ENCODE measurements around the gene ABCA7.

ABCA7 gene

DNA sequence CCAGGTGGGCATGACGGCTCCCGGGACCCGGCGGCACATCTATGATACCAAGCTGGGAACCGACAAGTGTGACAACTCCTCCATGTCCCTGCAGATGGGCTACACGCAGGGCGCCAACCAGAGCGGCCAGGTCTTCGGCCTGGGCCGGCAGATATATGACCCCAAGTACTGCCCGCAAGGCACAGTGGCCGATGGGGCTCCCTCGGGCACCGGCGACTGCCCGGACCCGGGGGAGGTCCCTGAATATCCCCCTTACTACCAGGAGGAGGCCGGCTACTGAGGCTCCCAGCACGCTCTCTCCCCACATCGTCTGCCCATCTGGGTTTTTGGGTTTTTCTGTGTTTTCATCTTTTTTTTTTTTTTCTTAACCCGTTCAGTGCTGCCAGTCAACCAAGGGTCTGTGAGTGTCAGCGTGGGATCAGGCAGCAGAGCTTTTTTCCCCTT lies 2.3 kb upstream of the ABCA7 start:
- no peak for DNase-seq (ENCODE audit: low read depth in 2 of 3, low spot score in 1 of 3)

DNA sequence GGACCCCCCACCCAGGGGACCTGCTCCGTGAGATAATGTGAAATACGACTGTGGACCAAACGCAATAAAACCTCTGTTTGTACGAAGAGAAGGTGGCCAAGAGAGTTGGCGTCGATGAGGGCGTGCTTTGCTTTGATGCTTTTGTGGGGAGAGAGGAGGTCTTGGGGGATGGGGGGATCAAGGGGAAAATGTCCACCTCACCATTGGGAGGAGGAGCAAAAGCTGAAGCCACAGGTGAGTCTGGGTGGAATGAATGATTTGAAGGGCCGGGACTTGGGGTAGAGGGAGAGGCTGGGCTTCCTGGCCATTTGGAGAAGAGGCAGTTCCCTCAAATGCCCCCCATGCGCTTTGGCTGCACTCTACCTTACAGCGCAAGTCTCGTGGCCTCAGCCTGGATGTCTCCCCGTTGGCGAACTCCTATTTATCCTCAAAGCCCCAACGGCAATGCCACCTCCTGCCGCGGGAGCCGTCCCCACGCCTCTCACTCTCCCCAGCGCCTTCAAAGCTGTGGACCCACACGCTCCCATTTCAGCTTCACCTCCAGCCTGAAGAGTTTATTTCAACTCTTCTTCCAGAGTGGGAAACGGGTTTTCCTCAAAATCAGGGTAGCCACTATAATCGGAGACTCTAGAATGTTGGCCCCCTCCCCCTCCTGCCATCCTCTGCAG lies 795 bp upstream of the ABCA7 start:
- DNase-seq (ENCODE audit: low read depth in 2 of 3, low spot score in 1 of 3): no peak

DNA sequence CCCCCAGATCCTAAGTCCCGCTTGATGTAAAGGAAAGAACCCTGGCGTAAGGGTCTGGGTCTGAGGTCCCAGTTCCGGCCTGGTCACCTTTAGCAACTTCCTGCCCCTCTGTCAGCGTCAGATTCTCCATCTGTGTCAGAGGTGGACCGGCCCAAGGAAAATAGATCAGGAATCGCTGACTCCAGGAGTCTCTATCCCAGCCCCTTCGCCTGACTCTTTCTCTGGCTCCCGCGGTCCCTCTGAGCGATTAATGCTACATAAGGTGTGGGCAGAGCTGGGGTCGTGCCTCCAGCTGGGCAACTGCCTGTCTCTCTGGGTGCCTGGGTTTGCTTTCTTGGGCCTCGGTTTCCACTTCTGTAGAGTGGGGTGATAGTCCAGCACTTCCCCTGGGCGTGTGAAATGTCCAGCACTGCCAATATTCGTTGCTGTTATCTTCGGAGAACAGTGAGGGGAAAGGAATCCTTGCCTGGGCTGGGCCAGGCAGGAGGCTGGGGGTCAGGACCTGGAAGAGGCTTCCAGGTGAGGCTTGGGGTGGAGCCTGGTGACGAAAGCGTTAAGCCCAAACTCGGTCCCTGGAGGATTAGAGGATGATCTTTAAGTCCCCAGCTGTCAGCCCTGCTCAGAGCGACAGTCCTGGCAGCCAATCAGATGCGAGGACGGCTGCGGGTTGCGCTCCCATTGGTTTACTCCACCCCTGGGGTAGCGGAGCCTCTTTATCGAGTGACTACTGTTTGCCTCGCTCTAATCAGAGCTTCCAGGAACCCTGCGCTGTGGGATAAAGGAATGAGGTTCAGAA lies 767 bp downstream of the ABCA7 start:
- DNase-seq (ENCODE audit: low read depth in 2 of 3, low spot score in 1 of 3): peak; percentile 87 to 94 (median 89)

DNA sequence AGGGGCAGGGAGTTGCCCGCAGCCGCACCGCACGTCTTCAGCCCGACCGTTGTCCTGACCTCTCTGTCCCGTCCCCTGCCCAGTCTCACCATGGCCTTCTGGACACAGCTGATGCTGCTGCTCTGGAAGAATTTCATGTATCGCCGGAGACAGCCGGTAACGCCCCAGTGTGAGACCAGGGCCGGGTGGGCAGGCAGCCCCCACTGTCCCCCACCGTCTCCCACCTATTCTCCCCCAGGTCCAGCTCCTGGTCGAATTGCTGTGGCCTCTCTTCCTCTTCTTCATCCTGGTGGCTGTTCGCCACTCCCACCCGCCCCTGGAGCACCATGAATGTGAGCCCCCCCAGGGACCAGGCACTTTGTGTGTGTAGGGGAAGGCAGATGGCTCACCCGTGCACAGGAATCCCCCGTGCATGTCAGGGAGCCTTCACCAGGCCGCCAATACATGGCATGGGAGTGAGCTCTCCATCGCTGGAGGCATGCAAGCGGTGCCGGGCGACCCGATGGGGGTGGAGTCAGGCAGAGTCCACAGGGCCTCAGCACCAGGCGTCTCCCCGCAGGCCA lies 1.4 kb downstream of the ABCA7 start:
- no peak for DNase-seq (ENCODE audit: low read depth in 2 of 3, low spot score in 1 of 3)

DNA sequence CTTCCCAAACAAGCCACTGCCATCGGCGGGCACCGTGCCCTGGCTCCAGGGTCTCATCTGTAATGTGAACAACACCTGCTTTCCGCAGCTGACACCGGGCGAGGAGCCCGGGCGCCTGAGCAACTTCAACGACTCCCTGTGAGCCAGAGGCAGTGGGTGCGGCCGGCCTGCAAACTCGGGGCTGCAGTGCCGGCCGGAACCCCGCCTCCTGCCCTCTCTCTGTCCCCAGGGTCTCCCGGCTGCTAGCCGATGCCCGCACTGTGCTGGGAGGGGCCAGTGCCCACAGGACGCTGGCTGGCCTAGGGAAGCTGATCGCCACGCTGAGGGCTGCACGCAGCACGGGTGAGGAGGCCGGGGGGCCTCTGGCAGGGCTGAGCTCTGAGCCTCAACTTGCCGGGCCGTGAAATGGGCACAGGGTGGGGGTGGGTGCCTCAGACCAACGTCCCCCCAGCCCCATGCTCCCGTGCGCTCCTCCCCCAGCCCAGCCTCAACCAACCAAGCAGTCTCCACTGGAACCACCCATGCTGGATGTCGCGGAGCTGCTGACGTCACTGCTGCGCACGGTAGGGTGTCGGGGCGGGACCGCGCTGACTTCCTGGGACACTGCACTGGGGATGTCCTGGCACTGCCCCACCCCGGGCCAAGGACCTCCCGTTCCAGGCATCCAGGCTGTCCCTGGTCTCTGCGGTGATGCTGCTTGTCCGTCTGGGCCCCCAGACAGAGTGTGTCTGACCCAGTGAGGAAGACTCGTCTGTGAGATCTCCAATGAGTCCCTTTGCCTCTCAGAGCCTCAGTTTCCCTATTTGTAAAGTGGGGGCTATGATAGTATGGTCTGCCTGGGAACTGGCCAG lies 2.2 kb downstream of the ABCA7 start:
- no peak for DNase-seq (ENCODE audit: low read depth in 2 of 3, low spot score in 1 of 3)

DNA sequence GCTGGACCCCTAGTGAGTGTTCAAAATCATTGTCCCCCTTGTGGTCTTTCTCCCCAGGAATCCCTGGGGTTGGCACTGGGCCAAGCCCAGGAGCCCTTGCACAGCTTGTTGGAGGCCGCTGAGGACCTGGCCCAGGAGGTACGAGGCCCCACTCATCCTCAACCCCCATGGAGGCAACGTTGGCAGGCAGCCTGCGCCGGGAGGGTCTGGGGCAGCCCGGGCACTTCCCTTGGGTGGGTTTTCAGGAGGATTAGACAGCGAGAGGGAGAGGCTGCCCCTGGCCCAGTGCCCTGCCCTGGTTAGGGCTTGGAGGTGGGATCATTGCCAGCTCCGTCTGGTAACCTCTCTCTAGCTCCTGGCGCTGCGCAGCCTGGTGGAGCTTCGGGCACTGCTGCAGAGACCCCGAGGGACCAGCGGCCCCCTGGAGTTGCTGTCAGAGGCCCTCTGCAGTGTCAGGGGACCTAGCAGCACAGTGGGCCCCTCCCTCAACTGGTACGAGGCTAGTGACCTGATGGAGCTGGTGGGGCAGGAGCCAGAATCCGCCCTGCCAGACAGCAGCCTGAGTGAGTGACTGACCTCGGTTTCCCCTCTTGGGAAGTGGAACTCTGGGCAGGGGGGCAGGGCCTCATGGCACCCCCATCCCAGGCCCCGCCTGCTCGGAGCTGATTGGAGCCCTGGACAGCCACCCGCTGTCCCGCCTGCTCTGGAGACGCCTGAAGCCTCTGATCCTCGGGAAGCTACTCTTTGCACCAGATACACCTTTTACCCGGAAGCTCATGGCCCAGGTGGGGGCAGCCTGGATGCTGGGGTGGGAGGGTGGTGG lies 3.0 kb downstream of the ABCA7 start:
- no peak for DNase-seq (ENCODE audit: low read depth in 2 of 3, low spot score in 1 of 3)

DNA sequence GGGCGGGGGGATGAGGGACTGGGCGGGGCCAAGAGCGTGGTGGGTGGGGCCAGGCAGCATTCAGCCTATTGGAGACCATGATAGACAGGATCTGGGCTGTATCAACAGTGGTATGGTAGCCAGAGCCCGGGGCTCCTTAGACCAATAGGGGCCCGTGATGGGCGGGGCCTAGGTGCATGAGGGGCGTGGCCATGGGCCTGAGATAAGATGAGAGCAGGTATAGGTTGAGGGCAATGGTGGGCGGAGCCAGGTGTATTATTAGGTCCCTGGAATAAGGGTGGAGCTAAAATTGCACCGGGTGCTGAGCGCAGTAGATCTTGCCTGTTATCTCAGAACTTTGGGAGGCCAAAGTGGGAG lies 5.3 kb downstream of the ABCA7 start:
- peak; percentile 68 to 80 (median 72) for DNase-seq (ENCODE audit: low read depth in 2 of 3, low spot score in 1 of 3)

DNA sequence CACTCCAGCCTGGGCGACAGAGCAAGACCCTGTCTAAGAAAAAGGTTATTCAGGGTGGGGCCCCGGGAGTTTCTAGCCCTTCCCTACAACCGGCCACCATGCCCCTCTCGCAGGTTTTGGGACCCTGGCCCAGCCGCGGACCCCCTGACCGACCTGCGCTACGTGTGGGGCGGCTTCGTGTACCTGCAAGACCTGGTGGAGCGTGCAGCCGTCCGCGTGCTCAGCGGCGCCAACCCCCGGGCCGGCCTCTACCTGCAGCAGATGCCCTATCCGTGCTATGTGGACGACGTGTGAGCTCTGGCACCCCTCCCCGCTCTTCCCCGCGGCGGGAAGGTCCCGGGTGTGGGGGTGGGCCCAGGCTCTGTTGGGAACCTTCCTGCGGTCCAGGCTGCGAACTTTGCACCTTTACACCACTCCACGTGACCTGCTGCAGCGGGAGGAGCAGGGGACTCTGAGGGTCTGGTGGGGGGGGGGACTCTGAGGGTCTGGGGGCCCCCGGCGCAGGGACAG lies 6.3 kb downstream of the ABCA7 start:
- DNase-seq (ENCODE audit: low read depth in 2 of 3, low spot score in 1 of 3): no peak

DNA sequence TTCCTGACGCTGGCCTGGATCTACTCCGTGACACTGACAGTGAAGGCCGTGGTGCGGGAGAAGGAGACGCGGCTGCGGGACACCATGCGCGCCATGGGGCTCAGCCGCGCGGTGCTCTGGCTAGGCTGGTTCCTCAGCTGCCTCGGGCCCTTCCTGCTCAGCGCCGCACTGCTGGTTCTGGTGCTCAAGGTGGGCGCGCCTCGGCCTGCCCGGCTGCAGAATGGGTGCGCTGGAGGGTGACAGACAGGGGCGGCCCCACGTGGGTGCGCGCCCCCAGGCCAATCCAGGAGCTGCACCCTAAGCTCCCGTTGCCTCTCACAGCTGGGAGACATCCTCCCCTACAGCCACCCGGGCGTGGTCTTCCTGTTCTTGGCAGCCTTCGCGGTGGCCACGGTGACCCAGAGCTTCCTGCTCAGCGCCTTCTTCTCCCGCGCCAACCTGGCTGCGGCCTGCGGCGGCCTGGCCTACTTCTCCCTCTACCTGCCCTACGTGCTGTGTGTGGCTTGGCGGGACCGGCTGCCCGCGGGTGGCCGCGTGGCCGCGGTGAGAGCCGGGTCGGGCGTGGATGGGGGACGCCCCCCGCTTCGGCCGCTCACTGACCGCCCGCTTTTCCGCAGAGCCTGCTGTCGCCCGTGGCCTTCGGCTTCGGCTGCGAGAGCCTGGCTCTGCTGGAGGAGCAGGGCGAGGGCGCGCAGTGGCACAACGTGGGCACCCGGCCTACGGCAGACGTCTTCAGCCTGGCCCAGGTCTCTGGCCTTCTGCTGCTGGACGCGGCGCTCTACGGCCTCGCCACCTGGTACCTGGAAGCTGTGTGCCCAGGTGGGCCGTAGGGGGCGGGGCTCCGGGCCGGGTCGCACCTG lies 7.2 kb downstream of the ABCA7 start:
- no peak for DNase-seq (ENCODE audit: low read depth in 2 of 3, low spot score in 1 of 3)

DNA sequence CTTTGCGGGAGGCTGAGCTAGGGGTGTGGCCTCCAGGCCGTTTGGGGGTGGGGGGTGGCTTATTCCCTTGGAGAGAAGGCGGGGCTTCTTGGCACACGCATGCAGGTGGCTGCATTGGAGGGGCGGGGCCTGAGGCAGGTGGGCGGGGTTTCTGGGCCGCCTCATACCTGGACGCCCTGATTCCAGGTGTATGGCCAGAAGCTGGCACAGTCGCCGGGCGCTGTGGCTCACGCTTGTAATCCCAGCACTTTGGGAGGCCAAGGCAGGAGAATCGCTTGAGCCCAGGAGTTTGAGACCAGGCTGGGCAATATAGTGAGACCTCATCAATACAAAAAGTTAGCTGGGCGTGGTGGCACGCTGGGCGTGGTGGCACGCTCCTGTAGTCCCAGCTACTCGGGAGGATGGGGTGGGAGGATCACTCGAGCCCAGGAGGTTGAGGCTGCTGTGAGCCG lies 7.8 kb downstream of the ABCA7 start:
- DNase-seq (ENCODE audit: low read depth in 2 of 3, low spot score in 1 of 3): no peak

DNA sequence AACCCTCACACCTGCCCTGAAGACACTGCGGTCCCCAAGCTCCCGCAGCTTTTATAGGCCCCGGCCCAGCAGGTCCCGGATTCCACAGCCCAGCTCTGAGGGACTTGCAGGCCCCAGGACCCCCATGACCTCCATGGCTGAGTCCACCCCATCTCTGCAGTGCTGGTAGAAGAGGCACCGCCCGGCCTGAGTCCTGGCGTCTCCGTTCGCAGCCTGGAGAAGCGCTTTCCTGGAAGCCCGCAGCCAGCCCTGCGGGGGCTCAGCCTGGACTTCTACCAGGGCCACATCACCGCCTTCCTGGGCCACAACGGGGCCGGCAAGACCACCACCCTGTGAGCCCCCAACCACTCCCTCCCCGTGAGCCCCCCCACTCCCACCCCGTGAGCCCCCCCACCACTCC lies 9.2 kb downstream of the ABCA7 start:
- no peak for DNase-seq (ENCODE audit: low read depth in 2 of 3, low spot score in 1 of 3)

DNA sequence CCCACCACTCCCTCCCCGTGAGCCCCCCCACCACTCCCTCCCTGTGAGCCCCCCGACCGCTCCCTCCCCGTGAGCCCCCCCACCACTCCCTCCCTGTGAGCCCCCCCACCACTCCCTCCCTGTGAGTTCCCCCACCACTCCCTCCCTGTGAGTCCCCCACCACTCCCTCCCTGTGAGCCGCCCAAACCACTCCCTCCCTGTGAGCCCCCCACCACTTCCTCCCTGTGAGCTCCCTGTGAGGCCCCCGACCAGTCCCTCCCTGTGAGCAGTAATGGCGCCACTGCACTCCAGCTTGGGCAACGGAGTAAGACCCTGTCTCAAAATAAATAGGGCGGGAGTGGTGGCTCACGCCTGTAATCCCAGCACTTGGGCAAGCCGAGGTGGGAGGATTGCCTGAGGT lies 9.9 kb downstream of the ABCA7 start:
- no peak for DNase-seq (ENCODE audit: low read depth in 2 of 3, low spot score in 1 of 3)

DNA sequence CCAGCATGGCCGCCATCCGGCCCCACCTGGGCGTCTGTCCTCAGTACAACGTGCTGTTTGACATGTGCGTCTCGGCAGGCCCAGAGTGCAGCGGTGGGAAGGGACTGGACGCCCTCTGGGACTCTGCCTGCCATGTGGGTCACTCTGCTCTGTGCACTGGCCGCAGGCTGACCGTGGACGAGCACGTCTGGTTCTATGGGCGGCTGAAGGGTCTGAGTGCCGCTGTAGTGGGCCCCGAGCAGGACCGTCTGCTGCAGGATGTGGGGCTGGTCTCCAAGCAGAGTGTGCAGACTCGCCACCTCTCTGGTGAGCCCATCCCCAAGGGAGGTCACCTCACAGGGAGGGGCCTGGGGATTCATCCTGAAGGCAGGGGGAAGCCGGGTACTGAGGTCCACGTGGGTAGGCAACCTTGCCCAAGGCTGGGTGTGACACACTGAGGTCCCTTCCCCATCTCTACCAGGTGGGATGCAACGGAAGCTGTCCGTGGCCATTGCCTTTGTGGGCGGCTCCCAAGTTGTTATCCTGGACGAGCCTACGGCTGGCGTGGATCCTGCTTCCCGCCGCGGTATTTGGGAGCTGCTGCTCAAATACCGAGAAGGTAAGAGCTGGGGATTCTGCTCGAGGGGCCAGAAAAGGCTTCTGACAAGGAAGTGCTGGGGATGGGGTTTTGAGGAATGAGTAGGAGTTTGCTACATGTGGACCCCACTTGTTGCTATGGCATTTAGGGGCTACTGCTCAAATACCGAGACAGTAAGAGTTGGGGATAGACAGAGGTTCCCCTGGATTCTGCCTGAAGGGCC lies 11.3 kb downstream of the ABCA7 start:
- DNase-seq (ENCODE audit: low read depth in 2 of 3, low spot score in 1 of 3): no peak

DNA sequence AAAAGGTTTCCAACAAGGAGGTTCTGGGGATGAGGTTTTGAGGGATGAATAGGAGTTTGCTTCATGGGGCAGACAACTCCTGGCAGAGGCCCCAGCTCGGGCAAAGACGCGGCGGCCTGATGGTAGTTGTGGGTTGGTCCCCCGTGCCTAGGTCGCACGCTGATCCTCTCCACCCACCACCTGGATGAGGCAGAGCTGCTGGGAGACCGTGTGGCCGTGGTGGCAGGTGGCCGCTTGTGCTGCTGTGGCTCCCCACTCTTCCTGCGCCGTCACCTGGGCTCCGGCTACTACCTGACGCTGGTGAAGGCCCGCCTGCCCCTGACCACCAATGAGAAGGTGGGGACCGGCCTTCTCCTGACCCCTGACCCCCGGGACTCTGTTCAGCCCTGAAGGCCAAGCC lies 11.9 kb downstream of the ABCA7 start:
- DNase-seq (ENCODE audit: low read depth in 2 of 3, low spot score in 1 of 3): no peak

DNA sequence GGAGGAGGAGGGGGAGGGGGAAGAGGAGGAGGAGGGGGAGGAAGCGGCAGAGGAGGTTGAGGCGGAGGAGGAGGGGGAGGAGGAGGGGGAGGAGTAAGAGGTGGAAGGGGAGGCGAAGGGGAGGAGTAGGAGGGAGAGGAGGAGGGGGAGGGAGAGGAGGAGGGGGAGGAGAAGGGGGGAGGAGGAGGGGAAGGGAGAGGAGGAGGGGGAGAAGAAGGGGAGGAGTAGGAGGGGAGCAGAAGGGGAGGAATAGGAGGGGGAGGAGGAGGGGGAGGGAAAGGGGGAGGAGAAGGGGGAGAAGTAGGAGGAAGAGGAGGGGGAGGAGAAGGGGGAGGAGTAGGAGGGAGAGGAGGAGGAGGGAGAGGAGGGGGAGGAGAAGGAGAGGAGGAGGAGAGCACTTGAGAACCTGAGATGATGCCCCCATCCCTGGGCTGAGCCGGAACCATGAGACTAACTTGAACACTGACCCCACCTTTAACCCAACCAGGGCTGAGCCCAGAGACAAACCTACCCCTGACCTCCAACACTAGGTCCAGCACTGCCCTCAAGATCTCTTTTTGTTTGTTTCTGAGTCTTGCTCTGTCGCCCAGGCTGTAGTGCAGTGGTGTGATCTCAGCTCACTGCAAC lies 12.6 kb downstream of the ABCA7 start:
- DNase-seq (ENCODE audit: low read depth in 2 of 3, low spot score in 1 of 3): no peak

DNA sequence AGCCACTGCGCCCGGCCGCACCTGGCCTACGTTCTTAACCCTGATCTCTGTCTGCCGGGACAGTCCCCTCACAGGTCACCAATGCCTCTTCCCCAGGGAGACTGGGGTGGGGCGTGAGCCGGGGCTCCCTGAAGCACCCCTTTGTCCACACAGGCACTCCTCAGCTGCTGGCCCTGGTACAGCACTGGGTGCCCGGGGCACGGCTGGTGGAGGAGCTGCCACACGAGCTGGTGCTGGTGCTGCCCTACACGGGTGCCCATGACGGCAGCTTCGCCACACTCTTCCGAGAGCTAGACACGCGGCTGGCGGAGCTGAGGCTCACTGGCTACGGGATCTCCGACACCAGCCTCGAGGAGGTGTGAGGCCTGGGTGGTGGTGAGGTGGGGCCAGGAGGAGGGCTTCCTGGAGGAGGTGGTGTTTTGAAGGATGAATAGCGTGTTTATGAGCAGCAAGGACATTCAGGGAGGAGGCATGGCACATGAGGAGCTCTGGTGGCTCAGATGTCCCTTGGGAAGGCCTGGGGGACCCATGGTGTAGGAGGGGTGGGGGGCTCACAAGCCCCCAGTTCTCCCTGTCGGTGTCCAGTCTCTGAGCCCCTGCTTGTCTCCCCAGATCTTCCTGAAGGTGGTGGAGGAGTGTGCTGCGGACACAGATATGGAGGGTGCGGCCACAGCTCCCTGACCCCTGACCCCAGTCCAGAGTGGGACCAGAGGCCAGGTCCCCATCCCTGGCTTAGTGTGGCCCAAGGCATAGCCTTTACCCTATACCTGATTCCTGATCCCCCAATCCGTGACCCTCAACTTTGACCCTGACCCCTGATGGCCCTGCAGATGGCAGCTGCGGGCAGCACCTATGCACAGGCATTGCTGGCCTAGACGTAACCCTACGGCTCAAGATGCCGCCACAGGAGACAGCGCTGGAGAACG lies 13.5 kb downstream of the ABCA7 start:
- no peak for DNase-seq (ENCODE audit: low read depth in 2 of 3, low spot score in 1 of 3)

Measured in stimulated activated CD4-positive, alpha-beta T cell treated with anti-CD3 and anti-CD28 coated beads, Interleukin-12 subunit alpha, Interleukin-12 subunit beta, amount 100 ng/mL, for 48 hours (primary cell).